RWPE2 (cell line): ENCODE data around the gene MAP3K5.

Source experiments
- ATAC-seq: fragments of 200-7000 bp; cut with Tn5 transposase; 3 replicates; pipeline ENCODE4 v1.9.1; 2021; ENCODE audit warnings: low read depth
- DNase-seq: peaks from one replicate; pipeline ENCODE4 v3.0.0-alpha.2; 2020; ENCODE audit warnings: low spot score
- H3K27ac ChIP-seq: fragments of 450-650 bp; 2 replicates; pipeline ENCODE4 v1.5.1; 2017; ENCODE audit warnings: mild to moderate bottlenecking; ENCODE audit not compliant: poor library complexity, severe bottlenecking
- H3K27me3 ChIP-seq: fragments of 250-450 bp; sonication (Bioruptor Pico); 2 replicates; pipeline ENCODE4 v1.5.1; 2021; ENCODE audit warnings: mild to moderate bottlenecking, moderate library complexity; ENCODE audit not compliant: insufficient read depth, poor library complexity, severe bottlenecking
- H3K36me3 ChIP-seq: fragments of 250-450 bp; sonication (Bioruptor Pico); 2 replicates; pipeline ENCODE4 v1.5.1; 2020; ENCODE audit warnings: low read depth, mild to moderate bottlenecking, moderate library complexity
- H3K4me1 ChIP-seq: fragments of 250-450 bp; sonication (Bioruptor Pico); 2 replicates; pipeline ENCODE4 v1.5.1; 2021; ENCODE audit warnings: mild to moderate bottlenecking, moderate library complexity; ENCODE audit not compliant: insufficient read depth, poor library complexity, severe bottlenecking
- H3K4me3 ChIP-seq: fragments of 250-450 bp; sonication (Bioruptor Pico); 2 replicates; pipeline ENCODE4 v1.5.1; 2021; ENCODE audit warnings: mild to moderate bottlenecking, moderate library complexity; ENCODE audit not compliant: severe bottlenecking
- H3K9me3 ChIP-seq: fragments of 250-450 bp; sonication (Bioruptor Pico); 2 replicates; pipeline ENCODE4 v1.5.1; 2021; ENCODE audit warnings: mild to moderate bottlenecking, moderate library complexity; ENCODE audit not compliant: severe bottlenecking
- TF ChIP-seq, protein P1 (sequence below): fragments of 450-650 bp; IDR thresholded peaks from one replicate; pipeline ENCODE4 v1.5.1; 2017; ENCODE audit warnings: mild to moderate bottlenecking, moderate library complexity; ENCODE audit not compliant: poor library complexity, severe bottlenecking

Gene MAP3K5

DNA sequence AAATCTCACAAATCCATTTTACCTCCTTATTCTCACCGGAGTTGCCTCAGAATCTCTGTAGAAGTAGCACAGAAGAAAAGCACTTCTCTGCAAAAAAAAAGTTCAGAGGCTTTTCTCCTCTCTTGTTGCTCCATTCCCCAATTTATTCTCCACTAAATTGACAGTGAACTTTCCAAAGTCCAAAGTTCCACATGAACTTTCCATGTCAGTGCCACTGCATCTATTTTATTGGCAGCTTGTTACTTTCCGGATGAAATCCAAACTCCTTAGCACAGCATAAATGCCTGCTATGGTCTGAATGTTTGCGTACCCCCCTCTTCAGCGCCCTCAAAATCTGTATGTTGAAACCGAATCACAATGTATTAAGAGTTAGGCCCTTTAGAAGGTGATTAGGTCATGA is 165.1 kb downstream of the MAP3K5 start:
- DNase-seq: no peak
- TF ChIP-seq, protein P1, sequence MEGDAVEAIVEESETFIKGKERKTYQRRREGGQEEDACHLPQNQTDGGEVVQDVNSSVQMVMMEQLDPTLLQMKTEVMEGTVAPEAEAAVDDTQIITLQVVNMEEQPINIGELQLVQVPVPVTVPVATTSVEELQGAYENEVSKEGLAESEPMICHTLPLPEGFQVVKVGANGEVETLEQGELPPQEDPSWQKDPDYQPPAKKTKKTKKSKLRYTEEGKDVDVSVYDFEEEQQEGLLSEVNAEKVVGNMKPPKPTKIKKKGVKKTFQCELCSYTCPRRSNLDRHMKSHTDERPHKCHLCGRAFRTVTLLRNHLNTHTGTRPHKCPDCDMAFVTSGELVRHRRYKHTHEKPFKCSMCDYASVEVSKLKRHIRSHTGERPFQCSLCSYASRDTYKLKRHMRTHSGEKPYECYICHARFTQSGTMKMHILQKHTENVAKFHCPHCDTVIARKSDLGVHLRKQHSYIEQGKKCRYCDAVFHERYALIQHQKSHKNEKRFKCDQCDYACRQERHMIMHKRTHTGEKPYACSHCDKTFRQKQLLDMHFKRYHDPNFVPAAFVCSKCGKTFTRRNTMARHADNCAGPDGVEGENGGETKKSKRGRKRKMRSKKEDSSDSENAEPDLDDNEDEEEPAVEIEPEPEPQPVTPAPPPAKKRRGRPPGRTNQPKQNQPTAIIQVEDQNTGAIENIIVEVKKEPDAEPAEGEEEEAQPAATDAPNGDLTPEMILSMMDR: no peak
- no peak overlapping the region for H3K27ac ChIP-seq
- no peak for ATAC-seq
- no peaks in the 10 kb centered on the region for H3K36me3 ChIP-seq
- no peaks in the 10 kb centered on the region for H3K27me3 ChIP-seq
- H3K9me3 ChIP-seq: no peaks in the 10 kb centered on the region
- no peak overlapping the region for H3K4me3 ChIP-seq
- peaks cover 3% of the 10 kb centered on the region for H3K4me1 ChIP-seq

GRCh38 chr6:136625293-136625692 is 167.0 kb downstream of the MAP3K5 start:
- no peaks in the 10 kb centered on the region for H3K27me3 ChIP-seq
- H3K9me3 ChIP-seq: no peaks in the 10 kb centered on the region
- TF ChIP-seq, protein P1: no peak
- ATAC-seq (no peak), DNase-seq (no peak)
- H3K27ac ChIP-seq: no peak overlapping the region
- H3K36me3 ChIP-seq: no peaks in the 10 kb centered on the region
- H3K4me3 ChIP-seq: no peak overlapping the region
- H3K4me1 ChIP-seq: peaks cover 3% of the 10 kb centered on the region

DNA sequence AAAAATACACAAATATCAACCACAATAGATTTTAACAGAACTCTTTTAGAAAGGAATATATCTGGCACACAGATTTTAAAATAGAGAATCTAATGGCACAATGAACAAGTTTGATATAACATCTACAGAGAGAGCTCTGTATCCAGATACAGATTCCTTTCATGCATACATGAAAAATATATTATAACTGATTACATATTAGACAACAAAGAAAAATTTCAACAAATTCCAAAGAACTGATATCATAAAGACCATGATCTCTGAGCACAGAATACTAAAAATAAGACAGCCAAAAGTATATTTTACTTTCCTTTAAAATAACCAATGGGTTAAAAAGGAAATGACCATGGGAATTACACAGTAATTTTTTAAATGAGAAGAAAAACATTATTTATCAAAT is 167.9 kb downstream of the MAP3K5 start:
- H3K4me1 ChIP-seq: peaks cover 3% of the 10 kb centered on the region
- TF ChIP-seq, protein P1: no peak
- DNase-seq (no peak), ATAC-seq (no peak)
- no peaks in the 10 kb centered on the region for H3K9me3 ChIP-seq
- no peaks in the 10 kb centered on the region for H3K27me3 ChIP-seq
- H3K27ac ChIP-seq: no peak overlapping the region
- H3K36me3 ChIP-seq: no peaks in the 10 kb centered on the region
- H3K4me3 ChIP-seq: no peak overlapping the region

DNA sequence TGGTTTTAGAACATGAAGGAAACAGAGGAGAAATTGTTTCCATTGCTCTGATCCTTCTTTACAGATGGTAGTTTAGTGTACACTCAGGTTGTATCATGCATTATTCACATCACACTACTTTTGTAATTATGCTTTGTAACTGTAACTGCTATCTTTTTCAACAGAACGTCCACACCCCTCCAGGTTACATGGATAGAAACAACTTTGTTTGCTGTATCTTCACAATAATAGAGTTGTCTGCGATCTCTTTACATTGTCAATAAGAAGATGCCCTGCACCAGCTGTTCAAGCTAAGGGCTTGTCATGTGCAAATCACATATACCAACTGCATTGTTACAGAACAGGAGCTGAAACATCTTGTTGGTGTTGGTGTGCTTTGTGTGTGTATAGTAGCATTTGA is 174.2 kb downstream of the MAP3K5 start:
- no peaks in the 10 kb centered on the region for H3K36me3 ChIP-seq
- no peak for ATAC-seq
- H3K27ac ChIP-seq: no peak overlapping the region
- H3K9me3 ChIP-seq: no peaks in the 10 kb centered on the region
- no peak overlapping the region for H3K4me3 ChIP-seq
- TF ChIP-seq, protein P1: no peak
- H3K4me1 ChIP-seq: no peaks in the 10 kb centered on the region
- no peak for DNase-seq
- no peaks in the 10 kb centered on the region for H3K27me3 ChIP-seq

DNA sequence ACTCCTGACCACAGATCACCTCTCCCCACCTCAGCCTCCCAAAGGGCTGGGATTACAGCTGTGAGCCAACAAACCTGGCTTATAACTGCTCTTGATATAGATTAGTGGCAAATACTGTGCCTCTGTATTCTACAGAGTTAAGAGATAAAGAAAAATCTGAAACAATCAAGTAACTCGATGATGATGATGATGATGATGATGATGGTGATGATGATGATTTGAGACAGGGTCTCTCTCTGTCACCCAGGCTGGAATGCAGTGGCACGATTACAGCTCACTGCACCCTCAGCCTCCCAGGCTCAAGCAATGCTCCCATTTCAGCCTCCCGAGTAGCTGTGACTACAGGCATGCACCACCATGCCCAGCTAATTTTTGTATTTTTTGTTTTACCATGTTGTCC is 175.8 kb downstream of the MAP3K5 start:
- Histone ChIP-seq H3K27ac (no peak overlapping the region), H3K4me3 (no peak overlapping the region), H3K36me3 (no peaks in the 10 kb centered on the region), H3K27me3 (no peaks in the 10 kb centered on the region), H3K9me3 (no peaks in the 10 kb centered on the region), H3K4me1 (no peaks in the 10 kb centered on the region)
- TF ChIP-seq, protein P1: no peak
- ATAC-seq (no peak), DNase-seq (no peak)
